HFFc6 (cell line): Measurements from ENCODE around the gene TTN. TPM values are rescaled to one million over a fixed set of nuclear protein-coding genes. Genes with fewer than 3 reads are reported as not detected.

ENCODE experiments used
- DNase-seq: peaks from one replicate; pipeline ENCODE4 v3.0.0-alpha.2; 2018
- H3K27ac Mint-ChIP-seq: 2 replicates; pipeline ENCODE4 v1.8.0; 2020; ENCODE audit warnings: mild to moderate bottlenecking, mixed read lengths
- H3K27me3 Mint-ChIP-seq: 2 replicates; pipeline ENCODE4 v1.8.0; 2021; ENCODE audit warnings: mild to moderate bottlenecking, moderate library complexity, mixed read lengths; ENCODE audit not compliant: insufficient read depth
- H3K36me3 Mint-ChIP-seq: 2 replicates; pipeline ENCODE4 v1.8.0; 2021; ENCODE audit warnings: low read depth, mixed read lengths
- H3K4me1 Mint-ChIP-seq: 2 replicates; pipeline ENCODE4 v1.8.0; 2020; ENCODE audit warnings: low read depth, mixed read lengths
- H3K4me3 Mint-ChIP-seq: 2 replicates; pipeline ENCODE4 v1.8.0; 2020; ENCODE audit warnings: mild to moderate bottlenecking, moderate library complexity, mixed read lengths
- H3K9me3 Mint-ChIP-seq: 2 replicates; pipeline ENCODE4 v1.8.0; 2020; ENCODE audit warnings: mild to moderate bottlenecking, mixed read lengths
- total RNA-seq, 6 experiments: library from RNA; stranded (reverse); fragmentation: NEBNext Ultra II Directional; extraction: Animal tissue kit (Norgen Biotek cat#: 25700); gene quantifications; 2 replicates in 1 of 6; 3 replicates in 5 of 6; pipeline ENCODE4 v1.2.3, GENCODE V29; 2021
- TF ChIP-seq, protein P1 (sequence below): fragments of 200-600 bp; sonication (generic); IDR thresholded peaks from 2 replicates; pipeline ENCODE4 v1.5.0; 2021; ENCODE audit warnings: antibody characterized with exemption, mild to moderate bottlenecking

TTN gene
- total RNA-seq, 6 experiments from 2014 or later = 0.17 to 0.33 (median 0.23) TPM

DNA sequence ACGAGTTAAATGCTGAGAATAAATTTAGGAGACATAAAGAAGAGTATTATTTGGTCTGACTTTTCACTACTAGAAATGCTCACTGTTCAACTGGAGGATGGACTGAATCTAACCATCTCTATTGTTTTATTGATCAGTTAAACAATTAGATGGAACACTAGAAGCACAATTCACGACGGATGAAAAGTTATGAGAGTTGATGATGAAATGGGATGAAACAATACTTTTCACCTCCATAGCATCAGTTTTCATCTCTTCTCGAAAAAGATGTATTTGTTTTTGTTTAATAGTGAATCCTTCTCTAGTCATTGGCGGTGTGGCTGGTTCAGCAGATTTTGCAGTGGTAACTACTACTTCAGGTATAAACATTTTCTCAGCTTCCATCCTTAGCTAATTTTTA is 19.3 kb downstream of the TTN start:
- H3K27me3 Mint-ChIP-seq = peaks cover 5% of the 10 kb centered on the region; the same call in 1 of the 2 replicates
- TF ChIP-seq, protein P1, sequence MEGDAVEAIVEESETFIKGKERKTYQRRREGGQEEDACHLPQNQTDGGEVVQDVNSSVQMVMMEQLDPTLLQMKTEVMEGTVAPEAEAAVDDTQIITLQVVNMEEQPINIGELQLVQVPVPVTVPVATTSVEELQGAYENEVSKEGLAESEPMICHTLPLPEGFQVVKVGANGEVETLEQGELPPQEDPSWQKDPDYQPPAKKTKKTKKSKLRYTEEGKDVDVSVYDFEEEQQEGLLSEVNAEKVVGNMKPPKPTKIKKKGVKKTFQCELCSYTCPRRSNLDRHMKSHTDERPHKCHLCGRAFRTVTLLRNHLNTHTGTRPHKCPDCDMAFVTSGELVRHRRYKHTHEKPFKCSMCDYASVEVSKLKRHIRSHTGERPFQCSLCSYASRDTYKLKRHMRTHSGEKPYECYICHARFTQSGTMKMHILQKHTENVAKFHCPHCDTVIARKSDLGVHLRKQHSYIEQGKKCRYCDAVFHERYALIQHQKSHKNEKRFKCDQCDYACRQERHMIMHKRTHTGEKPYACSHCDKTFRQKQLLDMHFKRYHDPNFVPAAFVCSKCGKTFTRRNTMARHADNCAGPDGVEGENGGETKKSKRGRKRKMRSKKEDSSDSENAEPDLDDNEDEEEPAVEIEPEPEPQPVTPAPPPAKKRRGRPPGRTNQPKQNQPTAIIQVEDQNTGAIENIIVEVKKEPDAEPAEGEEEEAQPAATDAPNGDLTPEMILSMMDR = no peak
- DNase-seq = no peak
- H3K27ac Mint-ChIP-seq = no peak overlapping the region
- no peaks in the 10 kb centered on the region for H3K9me3 Mint-ChIP-seq
- H3K4me1 Mint-ChIP-seq = no peaks in the 10 kb centered on the region
- H3K36me3 Mint-ChIP-seq = no peaks in the 10 kb centered on the region
- no peak overlapping the region for H3K4me3 Mint-ChIP-seq

DNA sequence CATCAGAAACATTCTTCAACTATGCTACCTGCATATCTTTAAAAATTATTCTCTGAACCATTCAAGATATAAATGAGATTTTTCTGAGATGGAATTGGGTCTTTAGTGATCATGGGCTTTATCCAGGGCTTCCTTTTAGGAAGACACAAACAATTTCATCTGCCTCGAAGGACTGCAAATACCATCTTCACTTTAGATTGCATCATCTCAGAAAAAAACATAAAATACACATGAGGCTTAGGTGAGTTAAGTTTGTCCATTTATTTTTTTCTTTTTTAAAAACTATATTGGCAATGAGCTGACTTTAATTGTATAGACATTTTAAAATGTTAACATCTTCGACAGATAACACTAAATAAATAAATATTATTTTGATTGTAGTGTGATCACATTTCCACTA is 20.1 kb downstream of the TTN start:
- TF ChIP-seq, protein P1 = no peak
- H3K9me3 Mint-ChIP-seq = no peaks in the 10 kb centered on the region
- H3K27ac Mint-ChIP-seq = no peak overlapping the region
- H3K4me3 Mint-ChIP-seq = no peak overlapping the region
- H3K4me1 Mint-ChIP-seq = no peaks in the 10 kb centered on the region
- H3K27me3 Mint-ChIP-seq = no peaks in the 10 kb centered on the region
- H3K36me3 Mint-ChIP-seq = no peaks in the 10 kb centered on the region
- DNase-seq = no peak

DNA sequence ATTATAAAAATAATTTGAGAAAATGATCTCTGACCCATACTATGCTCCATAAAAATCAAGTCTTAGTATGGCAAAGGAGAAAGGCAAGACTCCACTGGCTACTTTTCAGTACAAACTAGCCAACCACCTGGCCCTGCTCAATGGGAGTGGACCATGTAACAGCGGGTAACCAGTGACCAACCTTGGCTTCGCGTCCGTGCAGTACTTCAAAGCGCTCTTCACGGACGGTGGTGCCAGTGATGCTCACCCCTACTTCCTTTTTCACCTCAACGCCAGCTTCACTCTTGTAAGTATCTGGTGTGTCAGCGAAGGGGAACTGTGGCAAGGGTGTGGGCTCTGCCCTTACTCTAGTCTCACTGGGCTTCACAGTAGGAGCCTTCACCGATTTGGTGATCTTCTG is 23.3 kb downstream of the TTN start:
- H3K36me3 Mint-ChIP-seq = no peaks in the 10 kb centered on the region
- no peak overlapping the region for H3K27ac Mint-ChIP-seq
- no peak for DNase-seq
- H3K27me3 Mint-ChIP-seq = peaks cover 2% of the 10 kb centered on the region; the same call in 1 of the 2 replicates
- no peaks in the 10 kb centered on the region for H3K4me1 Mint-ChIP-seq
- TF ChIP-seq, protein P1 = no peak
- no peaks in the 10 kb centered on the region for H3K9me3 Mint-ChIP-seq
- H3K4me3 Mint-ChIP-seq = no peak overlapping the region

DNA sequence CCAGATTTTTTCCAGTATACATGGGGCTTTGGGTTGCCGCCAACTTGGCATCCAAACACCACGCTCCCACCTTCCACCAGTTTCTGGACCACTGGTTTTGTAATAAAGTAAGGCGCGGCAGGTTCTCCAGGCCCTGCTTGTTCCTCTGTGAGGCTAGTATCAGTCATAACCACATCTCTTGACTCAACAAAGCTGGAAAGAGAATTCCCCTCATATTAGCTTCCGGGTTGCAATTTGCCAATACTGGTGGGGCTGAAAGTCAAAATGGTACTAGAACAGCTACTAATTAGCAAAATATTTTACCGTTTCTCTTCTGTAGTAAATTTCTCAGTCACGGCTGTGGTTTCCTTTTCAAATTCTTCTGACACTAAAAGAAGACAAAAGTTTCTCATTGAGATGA is 25.0 kb downstream of the TTN start:
- DNase-seq = no peak
- H3K27me3 Mint-ChIP-seq = peaks cover 2% of the 10 kb centered on the region; the same call in 1 of the 2 replicates
- no peaks in the 10 kb centered on the region for H3K36me3 Mint-ChIP-seq

DNA sequence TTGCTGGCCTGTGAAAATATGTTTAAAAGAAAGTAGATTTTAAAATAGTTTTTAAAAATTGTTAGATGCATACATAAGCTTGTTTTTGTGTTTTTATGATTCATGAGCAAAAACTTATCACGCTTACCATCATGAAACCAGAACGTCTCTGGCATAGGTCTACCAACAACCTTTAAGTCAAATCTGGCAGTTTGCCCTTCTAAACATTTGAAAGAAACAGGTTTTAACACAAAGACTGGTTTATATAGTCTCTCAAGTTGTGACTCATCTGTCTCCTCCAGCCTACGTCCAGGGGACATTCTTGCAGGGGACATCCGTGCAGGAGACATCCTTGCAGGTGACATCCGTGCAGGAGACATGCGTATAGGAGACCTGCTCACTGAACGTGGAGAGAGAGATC is 29.6 kb downstream of the TTN start:
- Mint-ChIP-seq H3K4me3 (no peak overlapping the region), H3K36me3 (no peaks in the 10 kb centered on the region), H3K27me3 (peaks cover 2% of the 10 kb centered on the region; the same call in 1 of the 2 replicates), H3K27ac (no peak overlapping the region), H3K9me3 (no peaks in the 10 kb centered on the region), H3K4me1 (no peaks in the 10 kb centered on the region)
- TF ChIP-seq, protein P1 = no peak
- no peak for DNase-seq

More for the DNA sequence above, 25.0 kb downstream of the TTN start:
- Mint-ChIP-seq H3K4me1 (no peaks in the 10 kb centered on the region), H3K4me3 (no peak overlapping the region), H3K27ac (no peak overlapping the region), H3K9me3 (no peaks in the 10 kb centered on the region)
- TF ChIP-seq, protein P1 = no peak

DNA sequence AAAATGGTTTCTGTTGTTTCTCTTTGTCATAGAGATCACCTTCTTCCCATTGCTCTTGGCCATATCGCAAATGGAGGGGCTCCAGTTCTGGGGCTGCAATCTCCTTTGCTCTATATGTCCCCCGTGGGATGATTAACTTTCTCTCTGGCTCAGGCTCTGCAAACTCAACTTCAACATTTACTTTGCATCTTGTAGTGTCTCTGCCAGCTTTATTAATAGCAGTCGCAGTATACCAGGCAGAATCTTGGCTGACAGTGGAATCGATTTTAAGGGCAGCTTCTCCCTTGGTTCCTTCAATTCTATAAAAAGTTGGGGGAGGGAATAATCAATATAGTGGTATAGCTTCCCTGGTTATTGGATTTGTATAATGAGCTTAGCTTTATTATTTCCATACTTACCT is 30.5 kb downstream of the TTN start:
- TF ChIP-seq, protein P1 = no peak
- H3K27ac Mint-ChIP-seq = no peak overlapping the region
- no peak overlapping the region for H3K4me3 Mint-ChIP-seq
- no peaks in the 10 kb centered on the region for H3K4me1 Mint-ChIP-seq
- peaks cover 2% of the 10 kb centered on the region; the same call in 1 of the 2 replicates for H3K27me3 Mint-ChIP-seq
- H3K9me3 Mint-ChIP-seq = no peaks in the 10 kb centered on the region
- H3K36me3 Mint-ChIP-seq = no peaks in the 10 kb centered on the region
- no peak for DNase-seq
